HCT116 (cell line): ENCODE data around the gene KRT33A.

Experiments
- ATF3 ChIP-seq: IDR thresholded peaks from 2 replicates; pipeline ENCODE4 v1.6.1; 2012
- CBX3 ChIP-seq: IDR thresholded peaks from 2 replicates; pipeline ENCODE4 v1.6.1; 2012; ENCODE audit warnings: low read depth
- CTCF ChIP-seq, 3 experiments: fragments of 200-600 bp in 1 of 3; sonication (generic) in 1 of 3; IDR thresholded peaks in 2 of 3; conservative IDR thresholded peaks in 1 of 3; 2 replicates each; pipeline ENCODE4 v1.5.1; 2012 to 2017; ENCODE audit warnings: low read depth in 2 of 3, low read length in 2 of 3, antibody characterized with exemption in 1 of 3, borderline replicate concordance in 1 of 3, control low read depth in 1 of 3, mild to moderate bottlenecking in 1 of 3, mixed read lengths in 1 of 3, mixed run types in 1 of 3, moderate library complexity in 1 of 3; ENCODE audit not compliant: insufficient read depth in 1 of 3
- ELF1 ChIP-seq: IDR thresholded peaks from 2 replicates; pipeline ENCODE4 v1.6.1; 2012; ENCODE audit warnings: low read depth, borderline replicate concordance
- EZH2phosphoT487 ChIP-seq: fragments of 200-600 bp; IDR thresholded peaks from 2 replicates; pipeline ENCODE4 v1.6.1; 2018; ENCODE audit warnings: antibody characterized with exemption, borderline replicate concordance
- FOSL1 ChIP-seq: IDR thresholded peaks from 2 replicates; pipeline ENCODE4 v1.6.1; 2012; ENCODE audit warnings: low read depth
- MAX ChIP-seq: IDR thresholded peaks from 2 replicates; pipeline ENCODE4 v1.6.1; 2012
- POLR2A ChIP-seq: IDR thresholded peaks from 2 replicates; pipeline ENCODE4 v1.7.0; 2011; ENCODE audit warnings: borderline replicate concordance; ENCODE audit not compliant: insufficient read depth, insufficient read length; ENCODE audit errors: extremely low read depth
- POLR2AphosphoS5 ChIP-seq: IDR thresholded peaks from 2 replicates; pipeline ENCODE4 v1.6.1; 2011; ENCODE audit warnings: mild to moderate bottlenecking, low read depth, low read length, moderate library complexity
- SP1 ChIP-seq: IDR thresholded peaks from 2 replicates; pipeline ENCODE4 v1.6.1; 2012; ENCODE audit warnings: low read depth
- SRF ChIP-seq: IDR thresholded peaks from 2 replicates; pipeline ENCODE4 v1.6.1; 2012; ENCODE audit warnings: low read depth
- TCF7L2 ChIP-seq: IDR thresholded peaks from 2 replicates; pipeline ENCODE4 v1.7.0; 2011; ENCODE audit warnings: borderline replicate concordance, inconsistent platforms; ENCODE audit not compliant: insufficient read depth, insufficient read length; ENCODE audit errors: extremely low read depth
- ZNF274 ChIP-seq: fragments of 200-500 bp; sonication (Bioruptor generic); IDR thresholded peaks from 2 replicates; pipeline ENCODE4 v1.6.1; 2014; ENCODE audit warnings: mild to moderate bottlenecking, low read depth, low read length, inconsistent platforms

- no peak for TF ChIP-seq POLR2AphosphoS5
- TF ChIP-seq MAX, result no peak
- TF ChIP-seq ELF1, result no peak
- no peak for TF ChIP-seq ZNF274
- TF ChIP-seq FOSL1, result no peak
- no peak for TF ChIP-seq CTCF (IDR thresholded peaks at IDR 0.05 in 2 of 3, conservative IDR thresholded peaks at IDR 0.05 in 1 of 3; ENCODE audit: borderline replicate concordance in 1 of 3, insufficient read depth in 1 of 3, low read depth in 2 of 3, low read length in 2 of 3)
- no peak for TF ChIP-seq POLR2A
- TF ChIP-seq TCF7L2, result no peak
- no peak for TF ChIP-seq EZH2phosphoT487
- no peak for TF ChIP-seq ATF3
- no peak for TF ChIP-seq SP1
- TF ChIP-seq SRF, result no peak
- TF ChIP-seq CBX3, result no peak
Measured at GRCh38 chr17:41382394-41382793, 31.8 kb upstream of the KRT33A start.
